ENCODE data around the gene CKS1B. TPM values are rescaled to one million over a fixed set of nuclear protein-coding genes. Genes with fewer than 3 reads are reported as not detected.

The CKS1B gene
- total and polyA plus RNA-seq, 2 donors: 38.4 to 54.9 TPM

DNA sequence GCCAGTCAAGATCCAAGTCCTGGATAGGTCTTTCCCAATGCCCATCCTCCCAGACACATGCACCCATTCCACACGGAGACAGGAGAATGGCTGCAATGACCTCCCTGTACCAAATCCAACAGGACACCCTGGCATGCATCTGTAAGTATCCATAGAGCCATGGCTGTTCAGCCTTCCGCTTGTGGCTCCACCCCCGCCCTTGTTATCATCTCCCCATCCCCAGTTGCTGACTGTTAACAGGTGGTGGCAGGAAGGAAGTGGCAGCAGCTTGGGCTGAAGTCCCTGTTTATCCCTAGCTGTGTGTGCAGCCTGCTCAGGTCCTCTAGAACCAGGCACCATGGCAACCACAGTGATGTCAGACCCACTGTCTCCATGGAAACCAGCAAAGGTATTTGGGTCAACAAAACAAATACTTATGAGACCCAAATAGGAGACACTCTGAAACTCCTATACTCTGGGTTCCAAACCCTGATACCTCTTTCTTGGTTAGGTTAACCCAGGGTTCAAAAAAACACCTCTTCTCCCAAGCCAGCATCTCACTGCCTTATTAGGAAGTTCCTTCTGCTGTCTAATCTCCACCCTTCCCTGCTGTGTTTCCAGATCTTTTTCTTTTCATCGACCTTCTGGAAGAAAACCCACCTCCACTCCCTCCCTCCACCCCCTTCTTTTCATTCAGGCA lies 19.3 kb upstream of the CKS1B start:
- DNase-seq (ENCODE audit: extremely low spot score): no peak
- H3K27ac ChIP-seq (ENCODE audit: low read depth): peak overlapping the region; percentile 53
- peak overlapping the region; percentile 44 for H3K4me3 ChIP-seq (ENCODE audit: low read depth, low read length)
- H3K4me1 ChIP-seq (ENCODE audit: insufficient read depth): no peaks in the 10 kb centered on the region
- WGBS: 5% methylated on average over 4 of the region's 4 CpGs
- H3K36me3 ChIP-seq (ENCODE audit: insufficient read depth): no peaks in the 10 kb centered on the region

DNA sequence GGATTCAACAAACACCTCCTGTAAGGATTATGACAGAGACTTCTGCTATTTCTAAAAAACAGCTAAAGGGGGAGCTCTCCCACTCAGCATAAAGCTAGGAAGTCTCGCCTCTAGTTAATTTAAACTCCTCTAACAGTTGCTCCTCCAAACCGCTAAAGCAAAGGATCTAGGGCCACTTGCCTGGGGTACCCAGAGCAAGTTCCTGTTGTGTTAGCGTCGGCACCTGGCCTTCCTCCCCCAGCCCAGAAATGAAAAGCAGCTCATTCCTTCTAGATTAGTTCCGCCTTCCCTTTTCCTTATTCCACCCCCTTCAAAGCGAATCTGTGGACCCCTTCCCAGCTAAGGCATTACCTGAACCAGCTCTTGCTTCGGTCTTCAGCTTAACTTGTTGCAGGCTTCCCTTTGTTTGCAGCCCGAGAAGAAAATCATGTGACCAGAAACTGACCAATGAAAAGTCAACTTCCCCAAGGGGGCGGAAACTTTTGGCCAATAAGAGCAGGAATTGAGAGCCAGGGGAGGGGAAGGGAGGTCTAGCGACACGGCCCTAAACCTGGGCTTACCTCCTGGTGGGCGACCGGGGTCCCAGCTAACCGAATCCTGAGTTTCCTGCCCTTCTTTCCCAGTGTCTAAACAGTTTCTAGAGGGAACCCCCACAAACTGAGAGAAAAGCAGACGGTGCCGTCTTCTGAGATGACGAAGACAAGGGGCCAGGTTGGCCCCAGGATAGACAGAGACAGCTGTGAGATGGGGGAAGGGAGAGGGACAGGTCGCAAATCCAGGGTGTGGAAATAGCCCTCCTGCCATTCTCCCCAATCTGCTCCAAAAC lies 18.6 kb upstream of the CKS1B start, which contains the start of gene PBXIP1:
Gene PBXIP1, minus strand, starts transcription at position 382 of the 826 bp plus-strand sequence. CDS start 2,378 bp downstream, outside the sequence.
- no peaks in the 10 kb centered on the region for H3K4me1 ChIP-seq (ENCODE audit: insufficient read depth)
- DNase-seq (ENCODE audit: extremely low spot score): peak; percentile 94

DNA sequence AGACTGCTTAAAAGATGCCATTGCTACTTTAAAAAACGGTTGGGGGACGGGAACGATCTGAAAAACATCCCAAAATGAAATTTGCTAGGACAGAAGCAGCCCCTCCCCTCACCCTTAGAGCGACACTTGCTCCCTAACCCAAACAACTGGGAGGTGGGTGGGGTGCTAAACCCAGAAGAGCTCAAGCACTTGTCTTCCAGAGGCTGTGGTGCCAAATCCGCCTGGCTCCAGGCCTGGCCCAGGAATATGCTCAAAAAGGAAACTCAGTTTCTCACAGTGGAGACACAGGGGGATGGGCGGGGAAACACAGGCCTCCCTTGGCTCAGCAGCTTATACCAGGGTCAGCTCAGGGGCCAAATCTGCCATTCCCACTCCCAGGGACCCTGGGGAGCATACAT lies 17.9 kb upstream of the CKS1B start:
- H3K27ac ChIP-seq (ENCODE audit: low read depth): no peak overlapping the region
- H3K36me3 ChIP-seq (ENCODE audit: insufficient read depth): no peaks in the 10 kb centered on the region
- H3K4me1 ChIP-seq (ENCODE audit: insufficient read depth): no peaks in the 10 kb centered on the region
- WGBS: 10% methylated on average over 6 of the region's 6 CpGs
- peak overlapping the region; percentile 44 for H3K4me3 ChIP-seq (ENCODE audit: low read depth, low read length)
- DNase-seq (ENCODE audit: extremely low spot score): no peak

More for the DNA sequence above, 18.6 kb upstream of the CKS1B start, which contains the start of gene PBXIP1:
- under 1% methylated on average over 18 of the region's 18 CpGs for WGBS
- Histone ChIP-seq H3K36me3 (ENCODE audit: insufficient read depth) (no peaks in the 10 kb centered on the region), H3K4me3 (ENCODE audit: low read depth, low read length) (peak within 1 kb of the TSS; percentile 44), H3K27ac (ENCODE audit: low read depth) (peak within 1 kb of the TSS; percentile 58)

DNA sequence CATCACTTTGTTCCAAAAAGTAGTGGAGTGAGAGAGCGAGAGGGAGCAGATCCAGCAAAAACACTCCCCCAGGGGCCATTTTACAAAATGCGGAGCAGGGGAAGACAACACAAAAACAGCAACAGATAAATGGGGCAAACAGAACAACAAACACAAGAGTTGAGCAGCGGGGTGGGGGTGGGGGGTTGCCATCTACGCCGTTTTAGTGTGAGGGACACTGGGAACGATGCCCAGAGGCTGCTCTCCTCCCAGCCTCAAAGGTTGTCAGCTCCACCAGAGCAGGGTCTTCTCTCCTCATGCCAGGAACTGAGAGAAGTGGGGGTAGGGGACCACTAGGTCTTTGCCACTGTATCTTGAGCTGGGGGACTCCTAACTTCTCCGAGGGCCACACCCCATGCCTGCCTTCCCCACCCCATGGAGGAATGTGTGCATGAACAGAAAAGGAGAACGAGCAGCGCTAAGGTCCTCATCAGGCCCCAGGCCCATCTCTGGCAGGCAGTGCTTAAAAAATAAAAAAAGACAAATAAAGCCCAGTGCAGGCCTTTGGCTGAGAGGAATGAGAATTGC lies 17.3 kb upstream of the CKS1B start:
- DNase-seq (ENCODE audit: extremely low spot score): no peak
- no peaks in the 10 kb centered on the region for H3K36me3 ChIP-seq (ENCODE audit: insufficient read depth)
- H3K27ac ChIP-seq (ENCODE audit: low read depth): no peak overlapping the region
- H3K4me3 ChIP-seq (ENCODE audit: low read depth, low read length): no peak overlapping the region
- H3K4me1 ChIP-seq (ENCODE audit: insufficient read depth): no peaks in the 10 kb centered on the region
- 33% methylated on average over 9 of the region's 9 CpGs for whole genome bisulfite sequencing

DNA sequence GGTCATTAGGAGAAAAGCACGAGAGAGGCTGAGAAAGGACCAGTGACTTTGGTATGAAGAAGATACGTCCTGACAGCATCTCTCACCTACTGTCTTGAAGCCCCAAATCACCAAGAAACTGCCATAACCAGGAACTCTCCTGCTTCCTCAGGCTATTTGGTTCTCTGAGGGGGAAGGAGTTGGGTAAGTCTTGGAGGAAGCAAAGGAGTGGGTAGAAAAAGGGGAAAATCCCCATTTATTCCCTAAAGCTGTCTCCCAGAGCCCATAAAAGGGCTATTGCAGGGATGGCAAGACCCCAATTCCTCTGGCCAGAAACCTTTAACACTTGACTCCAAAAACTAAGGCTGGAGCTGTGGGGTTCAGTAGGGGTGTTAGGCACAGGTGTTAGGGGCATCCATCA lies 16.4 kb upstream of the CKS1B start:
- Histone ChIP-seq H3K4me1 (ENCODE audit: insufficient read depth) (no peaks in the 10 kb centered on the region), H3K4me3 (ENCODE audit: low read depth, low read length) (no peak overlapping the region), H3K27ac (ENCODE audit: low read depth) (no peak overlapping the region), H3K36me3 (ENCODE audit: insufficient read depth) (no peaks in the 10 kb centered on the region)
- DNase-seq (ENCODE audit: extremely low spot score): no peak
- WGBS: 79% methylated on average over 2 of the region's 2 CpGs

DNA sequence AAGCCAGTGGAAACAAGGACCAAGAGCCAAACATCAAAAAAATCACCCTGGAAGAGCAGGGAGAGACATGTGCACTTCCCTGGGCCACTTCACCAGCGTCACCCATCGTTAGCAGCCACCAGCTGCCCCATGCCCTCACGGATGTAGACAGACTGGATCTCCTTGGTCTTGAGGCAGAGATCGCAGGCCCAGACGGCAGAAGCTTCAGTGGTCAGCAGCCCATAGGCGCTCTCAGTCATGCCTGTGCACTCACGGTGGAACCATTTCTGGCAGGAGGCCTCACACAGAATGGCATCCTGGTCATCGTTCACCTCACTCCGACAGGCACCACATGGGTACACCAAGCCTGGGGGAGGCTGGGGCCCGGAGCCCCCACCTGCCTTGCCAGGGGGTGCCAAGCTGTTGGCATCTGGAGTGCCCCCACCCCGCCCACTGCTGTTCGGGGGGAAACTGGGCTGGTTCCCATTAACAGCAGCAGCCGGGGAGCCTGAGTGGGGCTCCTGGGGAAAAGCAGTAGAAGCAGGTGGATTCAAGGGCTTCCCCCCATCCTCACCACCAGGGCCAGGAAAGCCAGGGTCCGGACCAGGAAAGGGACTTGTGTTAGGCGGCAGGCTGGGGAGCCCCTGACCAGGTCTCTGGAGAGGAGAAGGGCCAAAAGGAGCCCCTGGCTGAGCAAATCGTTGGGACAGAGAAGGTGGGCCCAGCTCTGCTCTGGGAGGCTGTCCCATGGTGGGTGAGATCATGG lies 15.6 kb upstream of the CKS1B start:
- DNase-seq (ENCODE audit: extremely low spot score): no peak
- no peak overlapping the region for H3K27ac ChIP-seq (ENCODE audit: low read depth)
- H3K36me3 ChIP-seq (ENCODE audit: insufficient read depth): no peaks in the 10 kb centered on the region
- H3K4me1 ChIP-seq (ENCODE audit: insufficient read depth): no peaks in the 10 kb centered on the region
- 90% methylated on average over 16 of the region's 16 CpGs for WGBS
- no peak overlapping the region for H3K4me3 ChIP-seq (ENCODE audit: low read depth, low read length)

DNA sequence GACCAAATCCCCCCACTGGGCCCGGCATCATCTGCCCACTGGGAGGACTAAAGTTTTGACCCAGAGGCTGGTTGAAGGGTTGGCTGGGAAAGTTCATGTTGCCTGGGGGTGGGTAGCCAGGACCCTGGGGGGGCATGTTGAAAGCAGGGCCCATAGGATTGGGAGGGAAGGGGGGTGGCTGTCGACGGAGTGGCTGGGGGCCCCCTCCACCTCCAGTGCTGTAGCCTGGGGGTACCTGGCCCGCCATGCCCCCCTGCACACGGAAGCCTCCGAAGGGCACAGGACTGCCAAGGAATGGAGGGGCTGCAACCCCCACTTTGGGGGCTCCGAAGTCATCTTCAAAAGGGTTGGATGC lies 15.1 kb upstream of the CKS1B start:
- no peaks in the 10 kb centered on the region for H3K4me1 ChIP-seq (ENCODE audit: insufficient read depth)
- DNase-seq (ENCODE audit: extremely low spot score): no peak
- no peaks in the 10 kb centered on the region for H3K36me3 ChIP-seq (ENCODE audit: insufficient read depth)
- no peak overlapping the region for H3K4me3 ChIP-seq (ENCODE audit: low read depth, low read length)
- no peak overlapping the region for H3K27ac ChIP-seq (ENCODE audit: low read depth)
- 91% methylated on average over 7 of the region's 7 CpGs for WGBS

DNA sequence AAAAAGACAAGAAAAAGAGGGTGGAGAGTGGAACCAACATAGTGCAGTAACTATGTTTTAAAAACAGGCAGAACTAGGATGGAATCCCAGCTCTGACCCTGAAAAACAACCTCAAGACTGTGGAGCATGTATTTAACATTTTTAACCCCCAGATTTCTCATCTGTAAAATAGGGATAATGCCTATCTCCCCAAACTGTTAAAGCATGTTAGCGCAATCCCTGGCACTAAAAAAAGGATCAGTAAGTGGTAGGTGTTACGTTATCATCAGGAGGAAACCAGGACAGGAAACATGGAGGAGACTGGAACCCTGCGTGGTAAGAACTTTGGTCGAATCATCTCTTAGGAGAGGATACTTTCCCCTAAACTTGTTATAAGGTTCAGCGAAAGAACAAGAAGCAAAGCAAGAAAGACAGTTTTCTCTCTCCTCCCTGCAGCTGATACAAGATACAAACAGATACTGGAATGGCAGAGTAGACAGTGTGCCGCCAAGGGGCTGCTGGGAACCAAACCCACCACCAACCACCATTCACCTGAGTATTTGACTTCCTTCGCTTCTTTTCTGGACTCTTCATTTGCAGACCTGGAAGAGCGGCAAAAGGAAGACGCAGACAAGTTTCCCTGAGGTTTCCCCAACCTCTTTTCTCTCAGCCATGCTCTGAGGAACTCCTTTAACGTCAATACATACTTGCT lies 13.9 kb upstream of the CKS1B start:
- DNase-seq (ENCODE audit: extremely low spot score): no peak

DNA sequence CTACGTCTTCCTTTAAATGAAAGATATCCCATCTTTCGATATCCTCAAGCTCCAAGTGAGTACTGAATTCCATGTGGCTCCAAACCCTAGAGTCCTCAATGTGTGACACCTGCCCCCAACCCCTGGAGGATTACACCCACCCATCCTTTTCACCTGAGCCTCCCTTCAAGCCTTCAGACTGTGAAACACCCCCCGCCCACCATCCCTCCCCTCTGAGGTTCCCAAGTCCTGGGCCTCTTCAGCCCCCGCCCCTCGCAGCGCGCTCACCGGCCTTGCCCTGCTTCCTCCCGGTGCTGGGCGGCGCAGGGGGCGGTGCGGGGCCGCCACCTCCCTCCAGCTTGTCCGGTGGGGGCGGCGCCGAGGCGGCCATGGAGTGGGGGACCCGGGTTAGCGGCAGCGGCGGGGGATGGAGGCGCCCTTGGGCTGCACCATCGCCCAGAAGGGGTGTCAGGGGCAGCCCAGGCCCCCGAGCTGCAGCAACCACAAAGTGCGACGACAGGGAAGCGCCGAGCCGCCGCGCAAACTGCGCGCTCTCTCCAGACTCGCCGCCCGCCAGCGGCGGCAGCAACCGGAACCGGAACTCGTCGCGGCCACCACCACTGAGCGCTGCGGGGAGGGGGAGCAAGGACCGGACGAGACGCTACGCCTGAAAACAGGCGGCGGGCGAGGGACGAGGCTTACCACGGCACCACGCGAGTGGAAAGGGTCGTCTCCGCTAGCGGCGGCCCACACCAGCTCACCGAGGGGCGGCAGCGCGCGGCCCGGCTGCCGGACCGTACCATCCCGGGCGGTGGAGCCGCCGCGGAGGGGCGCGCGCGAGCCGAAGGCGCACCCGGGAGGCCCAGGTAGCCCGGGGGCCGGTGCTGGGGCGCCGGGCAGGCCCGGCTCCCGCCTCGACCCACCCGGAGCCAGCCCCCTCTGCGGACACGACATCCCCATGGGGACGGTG lies 13.0 kb upstream of the CKS1B start, which contains the start of gene PYGO2:
Gene PYGO2, minus strand, starts transcription at position 576 of the 949 bp plus-strand sequence. Its CDS starts 206 bp downstream, at position 370.
- peaks cover 4% of the 10 kb centered on the region for H3K36me3 ChIP-seq (ENCODE audit: insufficient read depth)
- peak within 1 kb of the TSS; percentile 86 for H3K4me3 ChIP-seq (ENCODE audit: low read depth, low read length)
- no peak for DNase-seq (ENCODE audit: extremely low spot score)
- under 1% methylated on average over 93 of the region's 93 CpGs for WGBS
- peak within 1 kb of the TSS; percentile 99 for H3K27ac ChIP-seq (ENCODE audit: low read depth)
- no peaks in the 10 kb centered on the region for H3K4me1 ChIP-seq (ENCODE audit: insufficient read depth)

More for the DNA sequence above, 13.9 kb upstream of the CKS1B start:
- Histone ChIP-seq H3K36me3 (ENCODE audit: insufficient read depth) (peaks cover 4% of the 10 kb centered on the region), H3K4me3 (ENCODE audit: low read depth, low read length) (peak overlapping the region; percentile 86), H3K27ac (ENCODE audit: low read depth) (peak overlapping the region; percentile 34), H3K4me1 (ENCODE audit: insufficient read depth) (no peaks in the 10 kb centered on the region)
- WGBS: 36% methylated on average over 10 of the region's 10 CpGs

DNA sequence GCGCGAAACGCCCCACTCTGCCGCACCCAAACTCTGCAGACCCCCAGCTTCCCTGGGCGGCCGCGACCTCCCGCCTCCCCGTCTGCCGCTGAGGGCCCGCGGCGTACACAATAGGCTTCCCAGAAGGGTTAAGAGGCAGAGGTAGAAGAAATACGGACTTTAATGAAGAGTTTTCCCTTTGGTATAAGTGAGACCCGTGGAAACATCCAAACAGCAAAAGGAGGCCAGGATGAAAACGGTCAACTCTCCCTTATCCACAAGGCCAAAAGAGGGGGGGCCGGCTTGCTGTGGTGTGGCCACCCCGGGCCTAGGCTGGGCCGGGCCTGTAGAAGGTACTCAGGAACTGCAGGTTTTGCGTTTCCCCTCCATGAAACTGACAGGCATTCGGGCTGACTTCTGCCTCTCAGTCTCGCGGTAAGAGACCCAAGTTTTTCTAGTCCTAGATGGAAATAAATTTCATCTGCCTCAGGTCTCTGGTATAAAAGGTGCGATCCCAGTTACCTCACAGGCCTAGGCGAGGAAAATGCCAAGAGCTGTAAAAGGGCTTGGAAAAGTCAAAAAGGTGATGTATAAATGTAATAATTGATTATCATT lies 12.2 kb upstream of the CKS1B start:
- Histone ChIP-seq H3K4me1 (ENCODE audit: insufficient read depth) (no peaks in the 10 kb centered on the region), H3K4me3 (ENCODE audit: low read depth, low read length) (peak overlapping the region; percentile 86), H3K27ac (ENCODE audit: low read depth) (peak overlapping the region; percentile 99), H3K36me3 (ENCODE audit: insufficient read depth) (peaks cover 4% of the 10 kb centered on the region)
- no peak for DNase-seq (ENCODE audit: extremely low spot score)
- WGBS: 4% methylated on average over 25 of the region's 25 CpGs

DNA sequence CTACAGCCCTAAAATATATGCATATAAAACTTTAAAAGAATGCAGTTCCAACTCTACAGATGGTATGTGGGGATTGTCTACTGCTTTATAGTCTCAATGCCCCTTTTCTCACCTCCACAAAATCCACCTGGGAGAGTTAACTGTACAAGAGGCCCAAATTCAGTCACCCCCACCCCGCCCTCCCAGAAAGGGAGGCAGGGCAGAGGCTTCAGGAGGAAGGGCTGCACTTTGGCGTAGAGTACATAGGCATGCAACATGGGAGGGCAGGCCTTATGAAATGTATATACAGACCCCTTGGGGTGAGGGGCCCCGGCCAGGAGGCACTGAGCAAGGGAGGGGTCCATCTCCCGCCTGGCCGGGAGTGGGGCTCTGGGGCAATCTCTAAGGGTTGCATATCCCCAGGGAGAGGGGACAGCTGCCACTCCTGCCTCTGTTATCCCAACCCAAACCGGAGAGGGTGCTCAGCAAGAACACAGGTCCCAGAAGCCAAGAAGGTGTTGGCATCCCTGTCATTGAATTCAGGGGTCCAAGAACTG lies 11.6 kb upstream of the CKS1B start:
- no peak for DNase-seq (ENCODE audit: extremely low spot score)
- Histone ChIP-seq H3K4me3 (ENCODE audit: low read depth, low read length) (no peak overlapping the region), H3K4me1 (ENCODE audit: insufficient read depth) (no peaks in the 10 kb centered on the region), H3K36me3 (ENCODE audit: insufficient read depth) (peaks cover 4% of the 10 kb centered on the region), H3K27ac (ENCODE audit: low read depth) (no peak overlapping the region)
- 52% methylated on average over 6 of the region's 6 CpGs for WGBS
